GM19463 (cell line): ENCODE measurements around the gene GPER1.
"Not testable (repeated sequence)": the region's sequence is repeated elsewhere in the genome, so short reads cannot be mapped to it uniquely, and the experiment has no call there.

ENCODE experiments used
- ATAC-seq: cut with Tn5 transposase; IDR thresholded peaks from one replicate; pipeline ENCODE4 v1.9.1; 2021; ENCODE audit warnings: mild to moderate bottlenecking, moderate library complexity; ENCODE audit not compliant: unreplicated experiment

The GPER1 gene

DNA sequence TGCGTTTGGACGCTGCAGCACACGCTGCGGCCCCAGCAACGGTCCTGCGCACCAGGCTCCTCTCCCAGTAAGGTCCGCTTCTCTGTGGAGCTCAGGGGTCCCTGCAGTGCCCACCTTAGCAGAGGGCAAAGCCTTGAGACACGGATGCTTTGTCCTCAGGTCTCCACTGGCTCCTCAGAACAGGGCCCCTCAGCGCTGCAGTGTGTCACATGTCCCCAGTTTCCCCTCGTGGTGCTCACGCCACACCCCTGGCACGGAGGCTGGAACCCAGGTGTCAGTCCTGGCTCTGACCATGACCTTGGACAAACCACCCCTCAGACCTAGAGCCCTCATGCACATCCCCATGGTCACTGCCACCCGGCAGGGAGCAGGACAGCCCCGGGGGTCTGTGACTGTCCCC is 19.9 kb upstream of the GPER1 start:
- no peak for ATAC-seq

DNA sequence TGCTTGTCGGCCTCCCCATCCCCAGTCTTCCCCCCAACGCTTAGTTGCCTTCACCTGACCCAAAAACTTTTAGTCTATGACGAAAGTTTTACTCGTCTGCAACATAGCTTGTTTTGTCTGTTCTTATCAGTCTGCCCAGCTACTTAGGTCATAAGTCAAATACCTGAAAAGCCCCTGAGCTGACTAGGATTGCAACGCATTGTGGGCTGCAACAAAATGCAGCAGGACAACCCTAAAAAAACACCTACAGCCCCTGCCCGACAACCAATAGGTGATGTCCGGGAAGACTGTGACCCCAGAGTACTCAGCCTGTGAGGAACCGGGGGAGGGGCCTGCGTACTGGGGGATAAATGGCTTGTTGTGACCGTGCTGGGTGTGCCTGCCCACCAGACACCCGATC is 19.3 kb upstream of the GPER1 start:
- ATAC-seq, result no peak

DNA sequence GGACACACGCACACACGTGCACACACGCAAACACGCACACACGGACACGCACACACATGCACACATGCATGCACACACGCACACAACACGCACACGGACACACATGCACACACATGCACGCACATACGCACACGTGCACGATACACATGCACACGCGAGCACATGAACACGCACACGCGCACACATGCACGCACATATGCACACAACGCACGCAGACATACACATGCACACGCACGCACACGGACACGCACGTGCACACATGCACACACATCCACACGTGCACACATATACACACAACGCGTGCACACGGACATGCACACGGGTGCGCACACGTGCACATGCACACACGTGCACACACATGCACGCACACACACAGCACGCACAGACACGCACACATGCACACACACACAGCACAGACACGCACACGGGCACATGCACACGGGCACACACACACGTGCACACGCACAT is 17.3 kb upstream of the GPER1 start:
- no peak for ATAC-seq

DNA sequence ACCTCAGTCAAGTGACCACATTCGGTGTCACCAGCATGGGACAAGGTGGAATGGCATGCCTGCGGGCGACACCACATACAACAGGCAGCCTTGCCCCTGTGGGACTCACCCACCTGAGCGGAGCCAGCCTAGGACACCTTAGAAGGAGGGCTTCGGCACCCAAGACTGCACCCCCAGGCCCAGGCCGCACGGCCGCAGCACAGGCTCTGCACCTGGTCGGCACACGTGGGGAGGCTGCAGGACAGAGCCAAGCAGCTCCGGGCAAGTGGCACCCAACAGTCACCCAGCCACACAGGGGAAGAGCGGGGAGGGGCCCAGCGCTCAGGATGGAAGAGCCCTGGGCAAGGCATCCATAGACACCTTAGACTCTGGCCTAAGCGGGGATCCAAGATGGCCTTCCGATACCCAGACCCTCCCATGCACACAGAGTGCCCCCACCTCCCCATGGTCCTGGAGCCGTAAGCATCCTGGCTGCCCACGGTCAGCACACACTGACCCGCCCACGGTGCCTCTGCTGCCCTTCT is 16.1 kb upstream of the GPER1 start:
- ATAC-seq, result no peak

DNA sequence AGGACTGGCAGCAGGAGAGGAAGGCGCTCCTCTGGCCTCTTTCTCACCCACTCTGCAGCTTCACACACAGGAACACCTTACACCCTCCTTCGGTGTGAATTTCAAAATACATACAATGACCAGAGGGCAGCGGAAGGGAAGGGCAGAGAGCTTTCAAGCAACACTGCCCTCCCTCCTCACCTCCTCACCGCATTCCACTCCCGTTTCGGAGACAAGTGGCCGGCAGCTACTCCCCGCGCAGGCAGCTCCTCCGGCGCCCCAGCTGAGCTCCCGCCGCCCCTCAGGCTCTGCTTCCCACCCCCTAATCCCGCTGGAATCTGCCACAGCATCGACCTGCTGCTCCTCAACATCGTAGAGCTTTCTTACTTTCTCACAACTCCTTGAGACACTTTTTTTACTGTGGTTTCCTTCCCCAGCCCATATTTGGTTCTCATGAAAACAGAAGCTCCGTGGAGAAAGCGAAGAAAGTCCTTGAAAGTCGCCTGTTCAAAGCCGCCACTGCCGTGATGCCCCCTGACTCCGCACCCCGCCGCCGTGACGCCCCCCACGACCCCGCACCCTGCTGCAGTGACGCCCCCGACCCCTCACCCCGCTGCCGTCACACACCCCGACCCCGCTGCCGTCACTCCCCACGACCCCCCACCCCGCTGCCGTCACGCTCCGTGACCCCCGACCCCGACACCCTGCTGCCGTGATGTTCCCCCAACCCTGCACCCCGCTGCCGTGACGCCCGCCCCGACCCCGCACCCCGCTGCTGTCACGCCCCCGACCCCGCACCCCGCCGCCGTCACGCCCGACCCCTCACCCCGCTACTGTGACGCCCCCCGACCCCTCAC is 14.6 kb upstream of the GPER1 start:
- ATAC-seq, result no peak

DNA sequence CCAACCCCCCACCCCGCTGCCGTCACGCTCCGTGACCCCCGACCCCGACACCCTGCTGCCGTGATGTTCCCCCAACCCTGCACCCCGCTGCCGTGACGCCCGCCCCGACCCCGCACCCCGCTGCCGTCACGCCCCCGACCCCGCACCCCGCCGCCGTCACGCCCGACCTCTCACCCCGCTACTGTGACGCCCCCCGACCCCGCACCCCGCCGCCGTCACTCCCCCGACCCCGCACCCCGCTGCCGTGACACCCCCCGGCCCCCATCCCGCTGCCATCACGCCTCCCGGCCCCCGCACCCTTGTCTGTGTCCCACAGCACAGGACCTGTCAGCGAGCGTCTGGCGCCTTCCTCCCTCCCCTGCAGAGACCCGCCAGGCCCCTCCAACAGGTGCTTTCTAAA is 13.9 kb upstream of the GPER1 start:
- not testable (repeated sequence) for ATAC-seq

DNA sequence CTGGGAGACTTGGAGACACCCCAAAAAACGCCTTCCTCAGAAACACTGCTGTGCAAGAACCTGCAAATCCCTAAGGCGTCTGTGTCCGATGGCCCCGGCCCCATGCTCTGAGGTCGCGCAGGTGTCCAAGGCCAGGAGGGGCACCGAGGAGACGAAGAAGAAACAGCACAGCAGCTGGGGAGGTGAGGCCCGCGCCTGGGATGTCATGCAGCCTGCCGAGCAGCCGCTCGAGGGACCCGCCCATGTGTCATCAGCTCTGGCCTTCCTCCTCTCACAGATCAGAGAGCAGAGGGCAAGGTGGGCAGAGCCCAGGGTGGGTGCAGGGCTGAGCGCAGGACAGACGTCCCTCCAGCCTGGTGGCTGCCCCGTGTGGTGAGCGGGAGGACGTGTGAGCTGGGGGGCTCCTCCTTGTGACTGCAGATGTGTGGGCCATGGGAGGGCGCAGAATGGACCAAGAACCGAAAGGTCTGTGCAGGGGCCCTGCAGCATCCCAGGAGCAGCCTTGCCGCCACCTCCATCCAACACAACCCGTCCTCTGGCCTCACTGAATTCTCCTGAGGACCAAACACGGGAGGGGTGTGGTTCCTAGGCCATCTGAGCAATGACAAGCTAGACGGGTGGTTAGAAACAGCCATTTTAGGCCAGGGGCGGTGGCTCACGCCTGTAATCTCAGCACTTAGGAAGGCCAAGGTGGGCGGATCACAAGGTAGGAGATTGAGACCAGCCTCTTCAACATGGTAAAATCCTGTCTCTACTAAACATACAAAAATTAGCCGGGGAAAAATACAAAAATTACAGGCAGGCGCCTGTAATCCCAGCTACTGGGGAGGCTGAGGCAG is 13.1 kb upstream of the GPER1 start:
- ATAC-seq, result no peak

DNA sequence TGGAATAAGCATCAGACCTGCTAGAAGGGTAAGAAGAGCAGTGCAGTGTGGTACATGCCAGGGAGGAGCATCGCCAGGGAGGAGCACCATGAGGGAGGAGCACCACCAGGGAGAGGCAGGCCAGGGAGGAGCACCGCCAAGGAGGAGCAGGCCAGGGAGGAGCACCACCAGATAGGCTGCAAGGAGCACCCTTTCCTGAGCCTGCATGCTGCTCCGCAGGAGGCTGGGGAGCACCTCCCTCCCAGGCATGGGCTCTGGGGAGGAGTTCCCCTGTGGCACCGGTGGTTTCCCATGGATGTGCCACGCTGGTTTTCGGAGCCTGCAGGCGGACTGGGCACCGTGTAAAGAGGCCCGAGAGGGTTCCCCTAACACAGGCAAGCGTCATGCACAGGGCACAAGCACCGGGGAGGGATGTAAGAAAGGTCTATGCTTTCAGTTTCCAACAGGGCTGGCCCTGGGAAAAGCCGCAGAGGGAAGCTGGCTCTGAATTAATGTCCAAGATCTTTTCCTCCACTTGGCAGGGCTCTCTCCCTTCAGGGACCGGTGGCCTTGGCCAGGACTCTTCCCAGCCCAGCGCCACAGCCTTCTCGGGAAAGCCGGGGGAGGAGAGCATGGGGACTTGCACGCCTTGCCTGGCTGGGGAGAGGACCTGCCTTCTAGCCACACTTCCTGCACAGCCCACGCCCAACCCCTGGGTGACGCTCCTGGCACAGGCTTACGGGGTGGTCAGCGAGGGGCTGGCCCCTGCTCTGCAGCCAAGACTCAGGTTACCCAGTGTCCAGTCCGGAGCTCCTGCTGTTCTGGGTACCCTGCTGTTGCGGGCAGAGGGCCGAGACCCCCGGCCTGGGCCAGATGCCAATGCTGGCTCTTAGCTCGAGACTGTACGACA is 11.5 kb upstream of the GPER1 start:
- no peak for ATAC-seq

DNA sequence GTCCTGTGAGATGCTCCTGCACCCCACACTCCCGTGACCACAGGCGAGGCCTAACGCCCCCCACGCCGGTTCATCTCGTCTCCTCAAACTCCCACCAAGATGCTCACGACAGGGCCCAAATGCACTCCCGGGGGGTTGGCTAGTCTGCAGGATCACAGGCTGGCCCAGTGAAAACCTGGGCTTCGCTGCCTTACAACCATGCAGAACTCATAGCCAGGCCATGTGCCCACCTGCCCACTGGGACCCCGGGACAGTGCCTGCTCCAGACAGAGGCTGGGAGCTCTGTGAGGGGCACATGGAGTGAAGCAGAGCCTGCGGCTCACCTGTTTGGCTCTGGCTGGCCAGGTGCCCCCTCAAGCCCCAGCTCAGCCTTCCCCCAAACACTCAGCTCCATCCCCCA is 9.4 kb upstream of the GPER1 start:
- no peak for ATAC-seq

DNA sequence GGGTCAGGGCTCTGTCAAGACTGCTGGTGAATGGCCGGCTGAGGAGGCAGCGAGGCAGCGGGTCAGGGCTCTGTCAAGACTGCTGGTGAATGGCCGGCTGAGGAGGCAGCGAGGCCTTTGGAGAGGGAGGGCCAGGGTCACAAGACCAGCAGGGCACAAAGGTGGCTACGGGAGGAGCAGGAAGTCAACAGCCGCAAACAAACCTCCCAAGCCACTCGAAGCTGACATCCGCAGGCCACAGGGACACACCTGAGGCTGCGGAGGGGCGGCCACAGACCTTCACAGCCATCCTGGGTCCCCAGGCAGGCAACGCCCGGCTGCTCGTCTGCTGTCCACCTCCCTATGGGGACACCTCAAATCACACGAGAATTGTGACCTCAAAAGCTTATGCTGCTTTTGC is 8.9 kb upstream of the GPER1 start:
- no peak for ATAC-seq

DNA sequence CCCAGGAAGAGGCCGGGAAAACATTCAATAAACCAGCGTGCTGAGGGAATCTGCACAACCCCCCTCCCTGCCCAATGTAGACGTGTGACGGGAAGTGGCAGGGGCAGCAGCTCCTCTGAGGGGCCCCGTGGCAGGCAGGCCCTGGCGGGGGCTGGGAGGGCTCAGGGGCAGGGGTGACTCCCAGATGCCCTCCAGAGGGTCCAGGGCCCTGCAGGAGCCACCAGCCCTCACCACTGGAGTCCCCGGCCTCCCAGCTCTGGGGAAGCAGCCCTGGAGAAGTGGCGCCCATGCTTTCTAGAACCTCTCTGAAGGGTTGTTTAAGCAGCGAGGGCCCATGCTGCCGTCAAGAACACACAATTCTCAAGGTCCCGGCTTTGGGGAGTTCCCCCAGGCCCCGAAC is 8.4 kb upstream of the GPER1 start:
- no peak for ATAC-seq

DNA sequence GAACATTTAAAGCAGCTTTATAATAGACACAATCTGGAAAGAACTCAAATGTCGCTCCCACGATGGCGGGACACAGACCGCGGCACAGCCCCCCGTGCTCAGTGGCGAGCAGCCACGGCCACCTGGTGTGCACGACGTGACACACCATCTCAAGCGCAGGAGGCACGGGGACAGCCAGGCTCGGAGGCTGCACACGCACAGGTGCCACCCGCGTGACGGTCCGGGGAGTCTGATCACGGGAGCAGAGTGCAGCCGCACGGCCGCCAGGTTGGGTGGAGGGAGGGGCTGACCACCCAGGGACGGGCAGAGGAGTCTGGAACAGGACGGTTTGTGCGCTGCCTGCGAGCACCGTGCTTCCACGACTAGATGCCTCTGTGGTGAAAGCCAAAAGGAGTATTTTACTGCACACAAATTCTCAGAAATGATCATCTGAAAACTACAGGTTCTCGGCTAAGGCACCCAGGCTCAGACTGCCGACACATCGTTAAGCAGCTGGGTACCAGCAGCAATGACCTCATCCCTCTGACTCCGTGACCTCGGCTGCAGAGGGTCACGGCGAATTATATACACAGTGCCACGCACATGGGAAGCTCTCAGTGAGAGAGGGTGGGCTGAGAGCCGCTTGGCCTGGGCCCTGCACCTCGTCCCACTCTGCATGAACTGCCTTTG is 7.5 kb upstream of the GPER1 start:
- no peak for ATAC-seq

DNA sequence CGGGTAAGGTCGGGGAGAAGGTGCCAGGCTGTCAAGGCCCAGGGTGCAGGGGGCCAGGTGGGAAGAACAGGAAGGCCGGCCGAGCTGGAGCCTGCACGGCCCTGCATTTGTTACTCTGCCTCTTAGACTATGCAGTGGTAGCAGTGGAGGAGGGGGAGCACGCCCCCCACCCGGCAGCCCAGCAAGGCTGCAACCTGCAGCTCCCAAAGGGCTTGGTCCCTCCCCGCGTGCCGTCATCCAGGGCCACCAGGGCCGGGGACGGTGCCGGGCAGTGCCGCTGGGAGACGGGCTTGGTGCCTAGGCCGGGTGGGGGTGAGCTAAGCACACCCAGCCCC is 7.0 kb upstream of the GPER1 start:
- ATAC-seq, result no peak

DNA sequence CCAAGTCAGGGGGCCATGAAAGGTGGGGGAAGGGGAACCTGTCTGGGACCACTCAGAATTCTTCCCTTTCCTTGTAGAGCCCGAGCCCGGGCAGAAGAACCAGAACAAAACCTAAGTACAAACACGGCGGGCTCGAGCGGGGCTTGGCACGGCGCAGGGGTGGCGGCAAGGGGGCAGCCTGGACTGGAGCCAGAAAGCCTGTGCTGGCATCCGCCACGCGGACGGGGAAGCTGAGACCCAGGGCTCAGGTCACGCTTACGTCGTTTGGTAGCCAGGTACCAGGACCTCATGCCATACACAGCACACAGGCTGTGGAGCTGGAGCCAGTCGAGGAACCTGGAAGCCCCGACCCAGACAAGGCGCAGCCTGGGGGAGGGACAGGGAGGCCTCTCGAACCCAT is 6.6 kb upstream of the GPER1 start:
- ATAC-seq, result no peak

DNA sequence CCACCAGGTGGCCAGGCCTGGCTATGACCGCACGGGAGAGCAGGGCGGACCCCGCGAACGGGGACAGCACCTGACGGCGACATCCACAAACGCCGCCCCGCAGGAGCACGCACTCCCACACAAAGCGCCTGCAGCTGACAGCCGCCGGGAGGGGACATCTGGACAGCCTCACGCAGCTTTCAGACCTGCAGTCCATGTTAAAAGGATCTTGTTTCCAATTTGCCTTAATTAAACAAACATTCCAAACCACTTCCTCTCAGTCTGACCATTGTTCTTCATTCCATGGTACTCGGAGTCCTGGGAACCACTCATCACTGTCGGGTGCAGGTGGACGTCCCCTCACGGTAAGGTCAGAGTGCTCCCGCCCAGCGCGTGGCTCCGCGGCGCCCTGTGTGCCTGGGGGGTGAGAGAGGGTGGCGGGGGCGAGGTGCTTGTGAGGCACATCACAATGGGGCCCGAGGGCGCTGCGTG is 5.9 kb upstream of the GPER1 start:
- no peak for ATAC-seq

DNA sequence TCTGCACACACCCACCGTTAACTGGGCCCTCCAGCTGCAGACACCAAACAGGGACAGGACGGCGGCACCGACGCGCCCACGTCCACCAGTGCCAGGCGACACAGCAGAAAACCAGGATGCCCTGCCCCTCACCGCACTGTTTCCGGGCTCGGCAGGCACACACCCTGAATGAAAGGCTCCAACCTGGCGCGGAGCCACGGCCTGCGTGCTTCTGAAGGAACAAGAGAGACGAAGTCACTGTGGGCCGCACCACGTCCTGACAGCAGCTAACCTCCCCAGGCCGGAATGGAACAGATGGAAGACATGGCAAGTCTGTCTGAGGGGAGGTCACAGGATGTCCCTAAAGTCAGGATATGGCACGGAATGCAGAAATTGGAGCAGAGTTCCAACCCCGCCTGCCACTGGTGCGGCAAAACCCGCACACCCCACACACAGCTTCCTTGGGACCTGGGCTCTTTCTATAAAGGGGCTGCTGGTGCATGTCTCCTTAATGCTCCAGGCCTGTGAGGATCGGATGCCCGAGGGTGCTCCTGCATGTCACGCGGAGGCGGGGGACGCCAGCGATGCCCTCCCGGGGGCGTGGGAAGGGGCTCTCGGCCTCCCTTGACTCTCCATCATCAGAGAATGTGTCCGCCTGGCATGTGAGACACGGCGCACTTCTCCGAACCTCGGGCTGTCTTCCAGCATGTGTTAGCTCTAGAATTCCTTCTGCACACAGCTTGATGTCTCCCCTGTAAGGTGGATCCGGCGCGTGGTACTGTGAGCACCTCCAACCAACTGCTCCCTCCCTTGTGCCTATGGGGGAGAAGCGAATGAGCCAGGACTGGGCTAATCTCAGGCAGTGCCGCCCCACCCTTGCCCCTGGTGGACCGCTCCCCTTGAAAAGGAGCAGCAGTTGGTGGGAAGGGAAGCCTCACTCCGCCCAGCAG is 3.9 kb upstream of the GPER1 start:
- ATAC-seq, result no peak

DNA sequence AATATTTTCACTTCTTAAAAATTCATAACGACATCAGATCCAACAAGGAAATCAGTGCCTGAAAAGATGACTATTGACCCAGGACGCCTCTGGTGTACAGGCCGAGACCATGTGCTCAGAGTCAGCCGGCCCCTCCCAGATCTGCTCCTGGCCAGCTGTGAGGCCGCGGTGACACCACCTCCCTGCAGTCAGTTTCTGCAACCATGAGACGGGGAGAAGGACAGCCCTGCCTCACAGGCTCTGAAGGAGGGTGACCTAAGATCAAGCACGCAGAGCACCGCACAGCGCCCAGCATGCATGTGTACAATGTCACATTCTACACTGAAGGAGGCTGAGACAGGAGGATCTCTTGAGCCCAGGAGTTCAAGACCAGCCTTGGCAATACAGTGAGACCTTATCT is 2.6 kb upstream of the GPER1 start:
- no peak for ATAC-seq

DNA sequence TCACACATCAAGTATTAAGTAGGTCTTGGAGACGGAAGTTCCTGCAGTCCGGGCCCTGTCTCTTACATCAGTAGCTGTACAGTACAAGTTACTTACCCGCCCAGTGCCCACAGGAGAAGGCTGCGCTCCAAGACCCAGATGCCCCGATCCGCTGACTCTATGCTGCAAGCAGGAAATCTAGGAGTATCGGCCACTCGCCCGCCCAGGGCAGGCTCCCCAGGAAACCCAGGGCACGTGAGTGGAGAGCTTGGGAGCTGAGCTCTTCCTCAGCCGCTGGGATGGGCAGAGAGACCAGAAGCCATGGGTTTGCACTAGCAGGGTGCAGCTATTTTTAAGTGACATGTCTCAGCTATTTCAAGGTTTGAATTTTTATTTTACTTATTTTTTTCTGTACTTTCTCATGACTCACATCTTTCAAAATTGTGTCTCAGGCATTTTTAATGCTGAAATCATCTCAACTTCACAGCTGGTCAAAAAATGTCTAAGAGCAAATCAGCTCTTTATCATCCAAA is 1.9 kb upstream of the GPER1 start:
- no peak for ATAC-seq
